CD1c-positive myeloid dendritic cell (primary cell): ENCODE measurements around the gene SLA2.

Source experiments
- DNase-seq: peaks from one replicate; pipeline ENCODE4 v3.0.0-alpha.2; 2016; ENCODE audit errors: extremely low spot score

The SLA2 gene

DNA sequence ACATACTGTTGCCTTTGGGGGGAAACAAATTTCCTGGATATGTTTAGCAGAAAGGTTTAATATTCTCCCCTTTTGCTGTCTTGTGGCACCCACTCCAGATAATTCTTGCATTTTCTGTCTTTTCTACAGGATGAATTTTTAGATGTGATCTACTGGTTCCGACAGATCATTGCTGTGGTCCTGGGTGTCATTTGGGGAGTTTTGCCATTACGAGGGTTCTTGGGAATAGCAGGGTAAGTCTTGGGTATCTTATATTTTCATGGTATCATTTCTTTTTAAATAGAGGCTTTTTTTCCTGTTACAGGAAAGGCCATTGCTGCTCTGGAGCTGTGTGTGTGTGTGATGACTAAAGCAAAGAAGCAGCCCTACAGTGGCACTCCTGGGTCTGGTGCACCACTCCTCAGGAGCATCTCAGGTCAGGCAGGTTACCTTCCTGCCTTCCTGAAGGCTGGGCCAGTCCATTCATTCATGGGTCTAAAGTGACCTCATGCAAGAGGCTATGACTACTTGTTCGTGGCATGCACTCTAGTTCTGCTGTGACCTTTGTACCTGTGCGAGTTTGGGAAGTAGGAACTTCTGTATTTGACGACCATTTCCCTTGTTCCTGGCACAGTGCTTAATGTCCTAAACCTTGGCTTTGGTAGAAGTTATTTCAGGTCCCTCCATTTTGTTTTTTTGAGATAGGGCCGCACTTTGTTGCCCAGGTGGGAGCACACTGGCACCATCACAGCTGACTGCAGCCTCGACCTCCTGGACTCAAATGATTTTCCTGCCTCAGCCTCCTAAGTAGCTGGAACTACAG, 38.2 kb downstream of the SLA2 start:
- DNase-seq, result no peak

DNA sequence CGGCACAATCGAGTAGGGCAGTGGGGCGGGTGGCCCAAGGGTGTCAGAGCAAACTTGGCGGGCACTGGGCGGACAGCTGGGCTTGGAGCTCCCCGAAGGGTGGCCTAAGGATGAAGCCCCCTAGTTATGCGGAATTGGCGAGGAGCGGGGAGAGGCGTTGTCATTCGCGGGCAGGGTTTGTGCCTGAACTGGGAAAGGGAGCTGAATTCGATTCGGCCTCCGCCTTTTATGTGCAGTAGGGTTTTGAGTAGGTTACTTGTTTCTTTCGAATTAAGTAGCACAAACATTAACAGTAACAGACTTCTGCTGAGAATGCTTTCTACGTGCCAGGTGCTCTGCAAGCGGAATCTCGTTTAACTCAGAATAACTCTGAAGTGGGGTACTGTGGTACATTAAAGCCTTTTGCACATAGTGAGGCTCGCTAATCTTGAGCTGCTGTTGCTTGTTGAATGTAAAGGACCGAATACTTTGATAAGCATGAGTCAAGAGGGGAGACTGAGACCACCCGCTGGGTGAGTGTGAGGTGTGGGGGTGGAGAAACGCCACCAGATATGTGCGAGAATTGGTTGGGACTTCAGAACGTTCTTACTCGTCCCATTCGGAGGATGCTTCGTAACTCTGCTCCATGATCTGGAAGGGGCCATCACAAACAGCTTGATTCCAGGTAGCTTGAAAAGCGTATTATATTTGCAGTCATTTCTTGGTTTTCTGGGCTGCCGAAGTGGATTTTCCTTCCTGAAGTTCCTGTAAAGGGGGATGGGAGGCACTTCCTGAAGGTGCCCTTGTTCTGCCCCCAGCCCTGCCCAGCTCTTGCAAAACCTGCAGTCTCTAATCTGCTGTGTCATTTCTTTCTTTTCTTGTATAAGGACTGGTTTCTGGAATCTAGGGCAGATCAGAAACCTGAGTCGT, 39.6 kb downstream of the SLA2 start:
- peak; percentile 77 for DNase-seq

DNA sequence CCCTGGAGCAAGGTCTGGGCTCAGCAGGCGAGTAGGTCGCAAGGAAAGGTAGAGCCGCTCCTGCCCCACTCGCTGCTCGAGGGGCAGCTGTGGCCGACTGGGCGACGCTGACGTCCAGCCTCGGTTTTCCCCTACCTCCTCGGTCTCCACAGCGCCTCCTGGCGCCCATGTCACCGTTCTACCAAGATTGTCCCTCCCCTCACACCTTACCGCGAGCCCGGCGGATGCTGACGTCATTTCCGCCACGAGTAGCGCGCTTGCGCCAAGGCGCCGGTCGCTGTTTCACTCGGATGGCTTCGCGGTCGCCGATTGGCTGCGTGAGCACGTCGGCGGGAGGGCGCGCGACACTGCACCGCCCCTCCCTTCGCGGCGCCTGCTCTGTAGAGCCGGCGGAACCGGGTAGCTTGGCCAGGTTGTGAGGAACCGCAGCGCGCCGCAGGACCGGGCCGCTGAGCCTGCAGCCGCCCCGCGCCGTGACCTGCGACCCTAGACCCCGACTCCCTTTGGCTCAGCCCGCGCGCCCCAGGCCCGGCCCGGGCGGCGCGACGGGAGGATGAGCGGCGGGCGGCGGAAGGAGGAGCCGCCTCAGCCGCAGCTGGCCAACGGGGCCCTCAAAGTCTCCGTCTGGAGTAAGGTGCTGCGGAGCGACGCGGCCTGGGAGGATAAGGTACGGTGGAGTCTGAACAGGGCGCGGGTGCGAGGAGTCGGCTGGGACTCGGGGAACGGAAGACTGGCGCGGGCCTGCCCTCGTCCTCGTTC, 40.4 kb downstream of the SLA2 start, which contains the start of gene RAB5IF:
RAB5IF (plus strand) TSS at position 381 of the 759 bp plus-strand sequence; CDS start at position 554, 173 bp downstream.
- peak; percentile 100 for DNase-seq

DNA sequence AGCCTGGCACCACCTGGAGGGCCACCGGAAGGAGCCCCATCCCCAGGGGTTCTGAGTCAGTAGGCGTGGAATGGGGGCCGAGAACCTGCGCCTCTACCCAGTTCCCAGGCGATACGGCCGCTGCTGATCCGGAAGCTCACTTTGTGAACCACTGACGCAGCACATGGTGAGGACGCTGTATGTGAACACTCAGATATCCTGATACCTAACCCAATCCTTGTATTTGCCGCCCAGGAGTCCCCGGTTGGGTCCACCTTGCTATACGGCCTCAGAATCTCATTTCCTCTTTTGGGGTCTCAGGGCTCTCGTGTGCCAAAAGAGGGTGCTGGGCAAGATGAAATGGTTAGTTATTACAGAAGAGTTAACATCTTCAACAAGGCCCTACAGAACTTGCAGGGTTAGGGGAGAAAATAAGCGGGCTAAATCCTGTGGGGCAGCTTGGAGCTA, 41.0 kb downstream of the SLA2 start:
- peak; percentile 57 for DNase-seq

DNA sequence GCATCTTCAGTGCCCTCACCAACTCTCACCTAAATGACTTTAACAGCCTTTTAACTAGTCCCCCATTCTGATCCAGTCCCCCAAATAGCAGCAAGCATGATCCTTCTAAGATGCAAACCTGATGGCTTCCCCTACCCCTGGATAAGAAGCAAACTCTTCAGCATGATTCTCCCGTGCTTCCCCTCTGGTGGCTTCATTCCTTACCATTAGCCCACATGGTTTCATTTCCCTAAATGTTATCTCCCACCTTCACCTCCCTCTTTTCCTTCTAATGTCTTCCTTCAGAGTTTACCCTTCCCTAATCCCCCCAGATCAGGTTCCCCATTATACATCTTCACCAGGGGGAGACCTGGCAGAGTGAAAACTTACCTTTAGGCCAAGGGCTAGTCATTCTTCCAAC, 44.5 kb downstream of the SLA2 start:
- DNase-seq, result peak; percentile 74

DNA sequence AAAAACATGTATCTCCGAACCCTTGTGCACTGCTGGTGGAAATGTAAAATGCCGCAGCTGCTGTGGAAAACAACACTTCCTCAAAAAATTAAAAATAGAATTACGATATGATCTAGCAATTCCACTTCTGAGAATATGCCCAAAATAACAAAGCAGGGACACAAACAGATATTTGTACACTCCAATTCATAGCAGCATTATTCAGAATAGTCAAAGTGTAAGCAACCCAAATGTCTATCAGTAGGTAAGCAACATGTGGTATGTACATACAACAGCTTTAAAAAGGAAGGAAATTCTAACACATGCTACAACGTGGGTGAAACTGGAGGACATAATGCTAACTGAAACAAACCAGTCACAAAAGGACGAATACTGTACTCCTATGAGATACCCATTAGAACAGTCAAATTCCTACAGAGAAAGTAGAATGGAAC, 46.1 kb downstream of the SLA2 start:
- DNase-seq, result peak; percentile 58

DNA sequence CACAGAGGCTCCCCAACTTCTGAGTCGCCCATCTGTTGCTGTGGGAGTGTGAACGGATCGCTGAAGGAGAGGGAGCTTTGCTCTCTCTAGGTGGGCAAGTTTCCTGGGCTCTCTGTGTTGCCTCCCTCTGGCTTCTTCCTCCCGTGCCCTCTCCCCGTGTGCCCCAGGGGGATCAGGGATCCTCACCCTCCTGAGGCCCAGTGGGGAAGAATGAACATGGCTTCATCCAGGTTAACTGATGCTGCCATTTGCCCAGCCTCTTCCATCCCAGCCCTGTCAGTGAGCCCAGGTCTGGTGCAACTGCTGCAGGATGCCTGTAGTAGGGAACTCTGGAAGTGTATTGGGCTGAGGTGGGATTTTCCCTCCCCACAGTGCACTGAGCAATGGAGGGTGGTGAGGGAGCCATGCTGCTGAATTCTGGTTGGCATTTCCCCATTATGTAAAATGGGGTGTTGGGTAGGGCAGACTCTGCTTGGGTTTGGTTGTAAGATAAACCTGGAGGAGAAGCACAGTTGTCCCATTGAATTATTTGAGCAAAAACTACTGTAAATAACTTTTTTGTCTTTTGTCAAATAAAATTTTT, 52.6 kb downstream of the SLA2 start:
- peak; percentile 5 for DNase-seq

DNA sequence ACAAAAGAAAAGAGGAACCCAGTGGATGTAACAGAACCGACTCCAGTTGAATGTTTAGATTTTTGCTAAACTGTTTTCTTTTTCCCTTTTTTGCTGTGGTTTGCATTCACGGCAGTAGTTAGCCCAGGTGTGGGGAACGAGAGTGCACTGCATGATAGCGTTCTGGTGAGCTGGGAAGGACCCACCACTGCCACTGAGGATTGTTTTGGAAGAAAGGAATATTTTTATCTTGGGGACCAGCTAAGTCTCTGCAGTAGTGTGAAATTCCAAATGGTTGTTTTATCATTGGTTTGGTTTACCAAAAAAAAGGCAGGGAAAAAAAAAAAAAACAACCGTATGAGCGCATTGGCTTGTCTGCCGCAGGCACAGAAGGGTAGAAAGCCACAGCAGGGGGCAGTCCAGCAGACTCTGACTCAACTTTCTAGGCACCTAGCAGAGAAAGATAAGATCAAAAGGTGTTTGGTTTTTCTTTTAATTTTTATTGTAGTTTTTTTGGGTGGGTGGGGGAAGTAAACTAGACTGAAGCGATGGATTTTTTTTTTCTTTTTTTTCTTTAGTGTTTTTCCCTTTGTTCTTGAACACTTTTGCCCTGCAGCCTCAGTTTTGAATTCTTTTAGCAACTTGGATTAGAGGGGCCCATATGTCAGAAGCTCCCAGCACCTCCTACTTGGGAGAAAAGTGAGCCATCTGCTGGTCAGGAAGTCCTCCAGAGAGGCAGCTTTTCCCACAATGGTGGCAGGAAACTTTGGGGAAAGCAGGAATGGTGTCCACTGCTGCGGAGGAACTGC, 53.9 kb downstream of the SLA2 start:
- no peak for DNase-seq

DNA sequence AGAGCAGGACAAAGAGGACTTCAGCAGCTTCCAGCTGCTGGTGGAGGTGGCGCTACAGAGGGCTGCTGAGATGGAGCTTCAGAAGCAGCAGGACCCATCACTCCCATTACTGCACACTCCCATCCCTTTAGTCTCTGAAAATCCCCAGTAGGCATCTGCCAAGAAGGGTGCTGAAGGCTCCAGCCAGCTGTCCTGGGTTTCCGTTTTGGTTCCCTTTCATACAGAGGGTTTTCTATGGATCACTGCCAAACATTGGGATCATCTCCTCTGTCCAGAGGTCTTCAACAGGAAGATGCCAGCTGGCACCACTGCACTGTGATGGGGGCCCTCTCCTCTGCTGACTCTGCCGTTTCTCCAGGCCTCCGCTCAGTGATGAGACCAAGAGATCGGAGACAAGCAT, 54.7 kb downstream of the SLA2 start:
- no peak for DNase-seq

DNA sequence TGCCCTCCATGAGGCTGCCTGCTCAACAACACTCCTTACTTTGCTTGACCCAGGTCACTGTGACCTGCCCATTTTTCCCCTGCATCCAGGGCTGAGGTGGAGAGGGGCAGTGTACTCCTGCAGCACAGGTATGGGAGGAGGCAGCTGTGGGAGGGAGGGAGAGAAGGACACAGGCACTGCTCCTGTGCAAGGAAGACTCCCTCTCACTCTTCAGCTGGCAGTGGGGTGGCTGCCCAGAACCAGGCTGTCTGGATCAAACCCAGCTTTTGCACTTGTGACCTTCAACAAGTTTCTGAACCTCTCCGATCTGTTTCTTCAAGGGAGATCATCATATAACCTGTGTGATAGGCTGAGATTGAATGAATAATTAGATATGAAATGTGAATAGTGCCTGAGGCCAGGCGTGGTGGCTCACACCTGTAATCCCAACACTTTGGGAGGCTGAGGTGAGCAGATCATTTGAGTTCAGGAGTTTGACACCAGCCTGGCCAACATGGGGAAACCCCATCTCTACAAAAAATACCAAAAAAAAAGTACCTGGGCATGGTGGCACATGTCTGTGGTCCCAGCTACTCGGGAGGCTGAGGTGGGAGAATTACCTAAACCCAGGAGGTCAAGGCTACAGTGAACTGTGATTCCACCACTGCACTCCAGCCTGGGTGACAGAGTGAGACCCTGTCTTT, 58.5 kb downstream of the SLA2 start:
- no peak for DNase-seq

DNA sequence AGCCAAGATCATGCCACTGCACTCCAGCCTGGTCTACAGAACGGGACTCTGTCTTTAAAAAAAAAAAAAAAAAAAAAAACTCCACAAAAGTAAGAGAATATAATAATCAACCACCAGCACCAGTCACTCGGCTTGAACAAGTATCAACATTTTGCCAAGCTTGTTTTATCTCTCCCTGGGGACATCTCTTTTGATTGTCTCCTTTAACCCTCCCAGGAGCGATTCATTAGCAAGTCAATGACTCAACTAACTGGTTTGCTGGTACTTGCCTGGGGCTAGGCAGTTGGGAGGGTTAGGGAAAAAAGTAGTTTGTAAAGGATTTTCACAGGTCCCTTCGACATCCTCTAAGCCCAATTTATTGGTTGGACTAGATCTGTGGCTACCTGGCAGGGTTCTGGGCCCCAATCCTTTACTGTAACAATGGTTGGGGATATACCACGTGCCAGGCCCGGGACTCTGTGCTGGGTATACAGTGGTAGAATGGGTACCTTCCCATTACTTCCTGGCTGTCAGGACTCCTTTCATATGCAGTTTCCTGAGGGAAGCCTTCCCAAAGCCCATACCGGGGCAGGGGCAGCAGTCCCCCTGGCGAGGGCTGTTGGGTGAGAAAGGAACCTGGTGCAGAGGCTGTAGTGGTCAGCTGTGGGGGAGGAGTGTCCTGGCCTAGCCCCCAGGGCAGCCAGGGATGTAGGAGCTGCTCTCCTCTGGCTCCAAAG, 60.4 kb downstream of the SLA2 start:
- no peak for DNase-seq

DNA sequence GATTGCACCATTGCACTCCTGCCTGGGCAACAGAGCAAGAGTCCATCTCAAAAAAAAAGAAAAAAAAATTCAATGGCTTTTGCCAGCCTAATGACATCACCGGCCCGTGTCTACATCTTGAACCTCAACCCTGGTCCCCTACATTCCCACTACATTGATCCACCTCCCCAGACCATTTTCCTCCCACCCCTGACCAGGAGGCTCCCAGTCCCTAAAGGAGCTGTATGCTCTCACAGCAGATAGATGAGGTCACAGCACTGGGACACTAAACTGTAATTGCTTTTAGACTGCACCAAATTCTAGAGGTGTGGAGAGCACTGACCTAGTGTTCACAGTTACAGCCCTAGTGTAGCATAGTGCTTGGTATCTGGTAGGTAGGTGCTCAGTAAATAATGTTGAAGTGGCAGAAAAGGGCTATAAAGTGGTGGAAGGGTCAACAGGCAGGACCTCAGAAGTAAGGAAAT, 61.9 kb downstream of the SLA2 start:
- no peak for DNase-seq

DNA sequence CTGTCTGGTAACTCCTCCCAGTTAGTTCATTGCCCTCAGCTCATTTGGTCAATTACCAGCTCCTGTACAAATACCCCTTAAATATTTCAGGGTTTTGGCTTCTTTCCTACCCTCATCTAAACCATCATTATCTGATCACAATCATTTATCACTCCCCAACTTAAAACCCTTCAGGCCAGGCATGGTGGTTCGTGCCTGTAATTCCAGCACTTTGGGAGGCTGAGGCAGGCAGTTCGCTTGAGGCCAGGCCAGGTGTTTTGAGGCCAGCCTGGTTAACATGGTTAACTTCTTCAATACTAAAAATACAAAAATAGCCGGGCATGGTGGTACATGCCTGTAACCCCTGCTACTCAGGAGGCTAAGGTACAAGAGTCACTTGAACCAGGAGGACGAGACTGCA, 63.2 kb downstream of the SLA2 start:
- no peak for DNase-seq

DNA sequence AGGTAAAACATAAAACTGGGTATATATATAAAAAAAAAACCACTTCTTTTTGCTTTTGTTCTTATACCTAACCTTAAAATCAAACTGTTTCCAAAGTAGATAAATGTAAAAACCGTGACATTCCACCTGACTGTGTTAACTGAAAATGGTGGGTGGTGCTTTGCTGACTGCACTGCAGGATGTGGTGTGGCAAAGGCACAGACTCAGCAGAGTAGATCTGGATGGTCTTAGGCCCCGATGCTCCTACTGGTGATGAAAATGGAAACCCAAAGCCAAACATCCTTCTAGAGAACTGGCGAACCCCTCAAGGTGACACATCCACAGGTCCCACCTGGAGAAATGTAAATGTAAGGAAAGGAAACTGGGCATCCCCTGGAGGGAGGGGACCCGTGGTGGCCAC, 63.7 kb downstream of the SLA2 start:
- no peak for DNase-seq

DNA sequence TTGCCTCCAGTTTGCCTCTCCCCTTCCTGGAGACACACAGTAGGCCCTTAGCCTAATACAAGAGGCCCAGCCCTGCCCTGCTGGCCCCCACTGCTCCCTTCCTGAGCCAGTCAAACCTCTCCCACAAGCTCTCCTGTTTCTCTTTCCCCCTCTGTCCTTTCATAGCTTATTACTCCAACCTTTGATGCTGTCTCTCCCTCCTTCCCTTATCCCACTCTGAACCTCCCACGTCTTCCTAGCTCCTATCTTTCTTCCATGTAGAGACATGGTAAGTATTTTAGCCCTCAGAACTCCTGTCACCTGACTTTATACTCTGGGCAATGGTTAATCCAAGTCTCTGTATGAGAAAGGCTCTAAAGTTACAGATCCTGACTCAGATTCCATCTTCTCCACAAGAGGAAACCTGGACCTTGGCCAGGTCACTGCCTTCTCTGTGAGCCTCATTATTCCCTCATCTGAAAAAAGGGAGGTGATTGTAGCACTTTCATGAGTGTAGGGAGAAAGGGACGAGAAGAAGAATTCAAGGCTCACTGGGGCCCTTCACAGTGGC, 65.9 kb downstream of the SLA2 start:
- no peak for DNase-seq

DNA sequence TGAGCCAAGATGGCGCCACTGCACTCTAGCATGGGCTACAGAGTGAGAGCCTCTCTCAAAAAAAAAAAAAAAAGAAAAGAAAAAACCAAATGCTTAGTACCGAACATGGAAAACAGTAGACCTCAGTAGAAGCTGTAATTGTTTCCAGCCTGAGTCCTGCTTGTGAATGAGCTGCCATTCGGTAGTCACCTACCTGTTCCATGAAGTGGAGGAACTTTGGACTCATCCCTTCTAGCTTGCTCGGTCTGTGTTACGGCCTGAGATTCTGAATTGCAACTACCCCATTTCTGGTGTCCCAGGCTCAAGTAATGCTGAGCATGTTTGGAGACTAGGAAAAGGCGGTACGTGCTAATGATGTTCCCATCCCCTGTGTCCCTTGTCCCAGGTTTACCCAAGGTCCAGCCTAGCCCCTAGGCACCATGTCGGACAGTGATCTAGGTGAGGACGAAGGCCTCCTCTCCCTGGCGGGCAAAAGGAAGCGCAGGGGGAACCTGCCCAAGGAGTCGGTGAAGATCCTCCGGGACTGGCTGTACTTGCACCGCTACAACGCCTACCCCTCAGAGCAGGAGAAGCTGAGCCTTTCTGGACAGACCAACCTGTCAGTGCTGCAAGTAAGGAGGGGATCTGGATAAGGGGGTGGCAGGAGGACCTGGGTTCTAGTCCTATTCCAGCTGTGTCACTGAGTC, 67.5 kb downstream of the SLA2 start:
- no peak for DNase-seq

DNA sequence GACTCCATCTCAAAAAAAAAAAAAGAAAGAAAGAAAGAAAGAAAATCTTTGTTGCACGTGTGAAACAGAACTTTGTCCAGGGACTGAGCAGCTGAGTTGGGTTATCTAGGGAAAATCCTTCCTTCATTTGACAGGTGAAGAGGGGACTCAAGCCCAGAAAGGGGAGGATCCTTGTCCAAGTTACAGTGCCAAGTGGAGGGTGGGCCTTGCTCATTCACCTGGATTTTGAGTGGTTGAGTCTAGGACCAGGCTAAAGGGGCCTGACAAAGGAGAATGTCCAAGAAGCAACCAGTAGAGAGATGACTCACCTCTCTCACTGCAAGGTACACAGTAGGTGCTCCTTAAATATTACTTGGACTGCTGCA, 69.9 kb downstream of the SLA2 start:
- DNase-seq, result no peak

DNA sequence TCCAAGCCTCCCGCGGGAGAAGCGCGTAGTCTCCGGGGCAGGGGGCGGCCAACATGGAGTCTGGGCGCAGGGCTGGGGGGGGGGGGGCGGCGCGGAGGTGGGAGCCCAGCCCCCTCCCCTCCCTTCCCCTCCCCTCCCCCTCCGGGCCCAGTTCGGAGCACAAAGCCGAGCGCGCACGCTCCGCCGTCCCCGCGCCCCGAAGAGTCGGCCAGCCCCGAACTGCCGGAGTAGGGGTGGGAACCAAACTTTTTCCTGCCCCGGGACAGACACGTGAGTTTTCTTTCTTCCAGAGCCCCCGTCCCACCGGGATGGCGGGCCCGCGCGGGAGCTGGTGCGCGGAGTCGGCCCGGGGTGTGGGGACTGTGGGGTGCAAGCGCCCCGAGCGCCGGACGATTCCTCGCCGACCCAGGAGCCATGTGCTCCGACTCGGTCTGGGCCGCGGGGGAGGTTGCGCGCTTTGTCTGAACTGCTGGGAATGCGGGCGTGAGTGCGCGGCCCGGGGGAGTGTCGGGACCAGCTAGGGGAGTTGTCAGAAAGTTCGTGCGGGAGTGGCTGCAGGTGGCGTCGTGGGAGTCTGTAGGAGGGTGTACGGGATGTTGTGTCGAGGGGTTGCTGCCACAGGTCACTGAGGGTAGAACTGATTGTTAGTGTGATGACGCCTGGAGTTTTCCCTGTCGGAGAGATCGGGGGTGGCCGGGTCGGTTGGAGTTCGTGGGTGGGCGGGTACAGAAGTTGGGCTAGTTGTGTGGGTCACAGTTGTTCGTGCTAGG, 71.4 kb downstream of the SLA2 start:
- DNase-seq, result peak; percentile 66
